ENCODE measurements around the gene RBL2. TPM values are rescaled to one million over a fixed set of nuclear protein-coding genes. Genes with fewer than 3 reads are reported as not detected.

RBL2 gene
- polyA plus RNA-seq, 1 donor from 2014 or later: 146 TPM

DNA sequence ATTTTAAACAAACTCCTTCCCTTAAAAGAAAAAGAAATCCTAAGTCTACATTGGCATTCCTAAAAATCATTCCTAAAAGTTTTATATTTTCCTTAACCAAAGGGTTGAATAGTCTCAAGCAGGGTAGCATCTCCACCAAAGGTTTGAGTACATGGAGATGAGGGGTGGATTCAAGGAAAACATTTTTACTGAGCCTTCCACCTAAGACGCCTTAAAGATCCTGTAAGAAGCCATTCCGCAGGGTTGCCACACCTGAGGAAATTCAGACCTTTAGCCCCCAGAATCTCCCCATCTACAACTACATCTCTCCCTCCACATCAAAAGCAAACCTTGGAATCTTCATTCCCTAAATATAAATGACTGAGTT, 76.4 kb downstream of the RBL2 start:
- Histone ChIP-seq H3K79me2 (replicated peaks; ENCODE audit: insufficient read depth, low read length) (no peaks in the 10 kb centered on the region), H4K20me1 (ENCODE audit: insufficient read depth) (no peaks in the 10 kb centered on the region), H3K4me3 (ENCODE audit: low read length) (no peak overlapping the region), H3K9me2 (ENCODE audit: insufficient read depth, low read length) (no peaks in the 10 kb centered on the region), H2AFZ (ENCODE audit: low read depth, low read length) (no peak overlapping the region), H3K4me2 (ENCODE audit: low read length) (no peak overlapping the region), H3K27me3 (ENCODE audit: insufficient read depth, low read depth, low read length) (no peaks in the 10 kb centered on the region), H3K9me3 (ENCODE audit: low read length) (no peaks in the 10 kb centered on the region), H3K36me3 (ENCODE audit: insufficient read depth, low read length) (no peaks in the 10 kb centered on the region), H3K9ac (ENCODE audit: low read length) (no peak overlapping the region), H3F3A (ENCODE audit: insufficient read depth, low read length, poor library complexity, severe bottlenecking) (no peaks in the 10 kb centered on the region), H3K27ac (ENCODE audit: low read length) (no peak overlapping the region)
- TF ChIP-seq, protein P1, sequence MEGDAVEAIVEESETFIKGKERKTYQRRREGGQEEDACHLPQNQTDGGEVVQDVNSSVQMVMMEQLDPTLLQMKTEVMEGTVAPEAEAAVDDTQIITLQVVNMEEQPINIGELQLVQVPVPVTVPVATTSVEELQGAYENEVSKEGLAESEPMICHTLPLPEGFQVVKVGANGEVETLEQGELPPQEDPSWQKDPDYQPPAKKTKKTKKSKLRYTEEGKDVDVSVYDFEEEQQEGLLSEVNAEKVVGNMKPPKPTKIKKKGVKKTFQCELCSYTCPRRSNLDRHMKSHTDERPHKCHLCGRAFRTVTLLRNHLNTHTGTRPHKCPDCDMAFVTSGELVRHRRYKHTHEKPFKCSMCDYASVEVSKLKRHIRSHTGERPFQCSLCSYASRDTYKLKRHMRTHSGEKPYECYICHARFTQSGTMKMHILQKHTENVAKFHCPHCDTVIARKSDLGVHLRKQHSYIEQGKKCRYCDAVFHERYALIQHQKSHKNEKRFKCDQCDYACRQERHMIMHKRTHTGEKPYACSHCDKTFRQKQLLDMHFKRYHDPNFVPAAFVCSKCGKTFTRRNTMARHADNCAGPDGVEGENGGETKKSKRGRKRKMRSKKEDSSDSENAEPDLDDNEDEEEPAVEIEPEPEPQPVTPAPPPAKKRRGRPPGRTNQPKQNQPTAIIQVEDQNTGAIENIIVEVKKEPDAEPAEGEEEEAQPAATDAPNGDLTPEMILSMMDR (IDR thresholded peaks at IDR 0.05; ENCODE audit: poor library complexity, severe bottlenecking): no peak
- TF ChIP-seq SMC3 (conservative IDR thresholded peaks at IDR 0.05; ENCODE audit: poor library complexity) (peak; percentile 6), EZH2 (IDR thresholded peaks at IDR 0.05; ENCODE audit: borderline replicate concordance, insufficient read depth, low read length, poor library complexity, severe bottlenecking) (no peak), MXI1 (conservative IDR thresholded peaks at IDR 0.05; ENCODE audit: poor library complexity, severe bottlenecking) (no peak), EP300 (conservative IDR thresholded peaks at IDR 0.05; ENCODE audit: poor library complexity, severe bottlenecking) (no peak), TAF1 (IDR thresholded peaks at IDR 0.05; ENCODE audit: low read depth) (no peak), POLR2AphosphoS5 (IDR thresholded peaks at IDR 0.05) (no peak)
- TF ChIP-seq, protein P2, sequence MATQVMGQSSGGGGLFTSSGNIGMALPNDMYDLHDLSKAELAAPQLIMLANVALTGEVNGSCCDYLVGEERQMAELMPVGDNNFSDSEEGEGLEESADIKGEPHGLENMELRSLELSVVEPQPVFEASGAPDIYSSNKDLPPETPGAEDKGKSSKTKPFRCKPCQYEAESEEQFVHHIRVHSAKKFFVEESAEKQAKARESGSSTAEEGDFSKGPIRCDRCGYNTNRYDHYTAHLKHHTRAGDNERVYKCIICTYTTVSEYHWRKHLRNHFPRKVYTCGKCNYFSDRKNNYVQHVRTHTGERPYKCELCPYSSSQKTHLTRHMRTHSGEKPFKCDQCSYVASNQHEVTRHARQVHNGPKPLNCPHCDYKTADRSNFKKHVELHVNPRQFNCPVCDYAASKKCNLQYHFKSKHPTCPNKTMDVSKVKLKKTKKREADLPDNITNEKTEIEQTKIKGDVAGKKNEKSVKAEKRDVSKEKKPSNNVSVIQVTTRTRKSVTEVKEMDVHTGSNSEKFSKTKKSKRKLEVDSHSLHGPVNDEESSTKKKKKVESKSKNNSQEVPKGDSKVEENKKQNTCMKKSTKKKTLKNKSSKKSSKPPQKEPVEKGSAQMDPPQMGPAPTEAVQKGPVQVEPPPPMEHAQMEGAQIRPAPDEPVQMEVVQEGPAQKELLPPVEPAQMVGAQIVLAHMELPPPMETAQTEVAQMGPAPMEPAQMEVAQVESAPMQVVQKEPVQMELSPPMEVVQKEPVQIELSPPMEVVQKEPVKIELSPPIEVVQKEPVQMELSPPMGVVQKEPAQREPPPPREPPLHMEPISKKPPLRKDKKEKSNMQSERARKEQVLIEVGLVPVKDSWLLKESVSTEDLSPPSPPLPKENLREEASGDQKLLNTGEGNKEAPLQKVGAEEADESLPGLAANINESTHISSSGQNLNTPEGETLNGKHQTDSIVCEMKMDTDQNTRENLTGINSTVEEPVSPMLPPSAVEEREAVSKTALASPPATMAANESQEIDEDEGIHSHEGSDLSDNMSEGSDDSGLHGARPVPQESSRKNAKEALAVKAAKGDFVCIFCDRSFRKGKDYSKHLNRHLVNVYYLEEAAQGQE (IDR thresholded peaks at IDR 0.05; ENCODE audit: borderline replicate concordance): no peak

DNA sequence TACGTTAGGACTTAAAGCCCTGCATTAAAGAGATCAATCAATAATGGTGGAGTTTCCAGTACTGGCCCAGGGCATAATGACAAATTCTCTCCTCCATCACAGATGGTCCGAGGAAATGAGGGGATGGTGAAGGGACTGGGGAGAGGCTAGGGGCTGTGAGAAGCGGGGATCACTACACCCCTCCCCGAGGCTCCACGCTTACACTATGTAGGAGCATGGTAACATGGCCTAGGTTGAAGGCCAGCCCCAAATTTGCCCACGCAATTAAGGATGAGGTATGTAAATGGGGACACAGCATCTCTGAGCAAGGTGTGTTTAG, 76.8 kb downstream of the RBL2 start:
- Histone ChIP-seq H3K27me3 (ENCODE audit: insufficient read depth, low read depth, low read length) (no peaks in the 10 kb centered on the region), H3K4me2 (ENCODE audit: low read length) (no peak overlapping the region), H3K9me3 (ENCODE audit: low read length) (no peaks in the 10 kb centered on the region), H3K4me3 (ENCODE audit: low read length) (no peak overlapping the region), H3K27ac (ENCODE audit: low read length) (no peak overlapping the region), H2AFZ (ENCODE audit: low read depth, low read length) (no peak overlapping the region), H3K9ac (ENCODE audit: low read length) (no peak overlapping the region), H3K79me2 (replicated peaks; ENCODE audit: insufficient read depth, low read length) (no peaks in the 10 kb centered on the region), H3F3A (ENCODE audit: insufficient read depth, low read length, poor library complexity, severe bottlenecking) (no peaks in the 10 kb centered on the region), H3K36me3 (ENCODE audit: insufficient read depth, low read length) (no peaks in the 10 kb centered on the region), H4K20me1 (ENCODE audit: insufficient read depth) (no peaks in the 10 kb centered on the region), H3K9me2 (ENCODE audit: insufficient read depth, low read length) (no peaks in the 10 kb centered on the region)
- TF ChIP-seq EZH2 (IDR thresholded peaks at IDR 0.05; ENCODE audit: borderline replicate concordance, insufficient read depth, low read length, poor library complexity, severe bottlenecking) (no peak), POLR2AphosphoS5 (IDR thresholded peaks at IDR 0.05) (no peak), TAF1 (IDR thresholded peaks at IDR 0.05; ENCODE audit: low read depth) (no peak), EP300 (conservative IDR thresholded peaks at IDR 0.05; ENCODE audit: poor library complexity, severe bottlenecking) (no peak), MXI1 (conservative IDR thresholded peaks at IDR 0.05; ENCODE audit: poor library complexity, severe bottlenecking) (no peak), SMC3 (conservative IDR thresholded peaks at IDR 0.05; ENCODE audit: poor library complexity) (no peak), RAD21 (conservative IDR thresholded peaks at IDR 0.05) (no peak)
- TF ChIP-seq, protein P1 (IDR thresholded peaks at IDR 0.05; ENCODE audit: poor library complexity, severe bottlenecking): no peak
- TF ChIP-seq, protein P2 (IDR thresholded peaks at IDR 0.05; ENCODE audit: borderline replicate concordance): no peak

All from neural cell (in vitro differentiated cells).